Activated T-helper 9 cell treated with anti-CD3 and anti-CD28 coated beads, Interleukin-2, amount 50 U/mL, for 16 hours (primary cell): ENCODE measurements around the gene PIPOX.

Experiments used
- DNase-seq: peaks from one replicate; pipeline ENCODE4 v3.0.0-alpha.2; 2020; ENCODE audit warnings: low read depth

The PIPOX gene

GRCh38 chr17:29019475-29020181 lies 23.3 kb upstream of the PIPOX start:
- no peak for DNase-seq

- no peak for DNase-seq
These were observed 22.4 kb upstream of the PIPOX start for GRCh38 chr17:29020576-29020975.

- DNase-seq, result no peak
These were observed 21.7 kb upstream of the PIPOX start for GRCh38 chr17:29021226-29021625.

GRCh38 chr17:29022074-29022473 lies 20.9 kb upstream of the PIPOX start:
- DNase-seq, result no peak

- DNase-seq, result no peak
These were observed 18.5 kb upstream of the PIPOX start for GRCh38 chr17:29024316-29024952.

- DNase-seq, result no peak
These were observed 11.5 kb upstream of the PIPOX start for GRCh38 chr17:29031488-29031887.

GRCh38 chr17:29032013-29032856 lies 10.7 kb upstream of the PIPOX start:
- no peak for DNase-seq

GRCh38 chr17:29032857-29033197 lies 10.1 kb upstream of the PIPOX start:
- DNase-seq, result no peak

GRCh38 chr17:29034510-29034909 lies 8.4 kb upstream of the PIPOX start:
- DNase-seq, result no peak

GRCh38 chr17:29036584-29036983 lies 6.4 kb upstream of the PIPOX start:
- DNase-seq, result no peak

GRCh38 chr17:29037739-29038084 lies 5.2 kb upstream of the PIPOX start:
- DNase-seq, result no peak

GRCh38 chr17:29038085-29038795 lies 4.7 kb upstream of the PIPOX start:
- no peak for DNase-seq

GRCh38 chr17:29039764-29040598 lies 3.0 kb upstream of the PIPOX start:
- no peak for DNase-seq

GRCh38 chr17:29041091-29041490 lies 1.9 kb upstream of the PIPOX start:
- no peak for DNase-seq

- no peak for DNase-seq
These were observed 1.4 kb upstream of the PIPOX start for GRCh38 chr17:29041571-29041970.

GRCh38 chr17:29042026-29042678 lies 789 bp upstream of the PIPOX start:
- no peak for DNase-seq

- no peak for DNase-seq
These were observed 701 bp downstream of the PIPOX start for GRCh38 chr17:29043539-29044145.

- no peak for DNase-seq
These were observed 2.1 kb downstream of the PIPOX start for GRCh38 chr17:29045026-29045425.

- no peak for DNase-seq
These were observed 3.0 kb downstream of the PIPOX start for GRCh38 chr17:29045734-29046472.

GRCh38 chr17:29046473-29046839 lies 3.5 kb downstream of the PIPOX start:
- no peak for DNase-seq
